HG03103 (cell line): ENCODE measurements around the gene MTA2.
A peak's percentile ranks its signal among the peaks of the same experiment; 100 is the strongest.
"Not testable (repeated sequence)": the region's sequence is repeated elsewhere in the genome, so short reads cannot be mapped to it uniquely, and the experiment has no call there.

Experiments used
- ATAC-seq: cut with Tn5 transposase; IDR thresholded peaks from one replicate; pipeline ENCODE4 v1.9.1; 2021; ENCODE audit warnings: low read depth; ENCODE audit not compliant: unreplicated experiment

Gene MTA2

GRCh38 chr11:62570903-62571302 lies 30.8 kb downstream of the MTA2 start:
- not testable (repeated sequence) for ATAC-seq

- no peak for ATAC-seq
Observed at GRCh38 chr11:62569611-62570010, 32.1 kb downstream of the MTA2 start.

- no peak for ATAC-seq
Observed at GRCh38 chr11:62567018-62567633, 34.5 kb downstream of the MTA2 start.

GRCh38 chr11:62566247-62566646 lies 35.4 kb downstream of the MTA2 start:
- no peak for ATAC-seq

GRCh38 chr11:62565100-62565802 lies 36.4 kb downstream of the MTA2 start:
- ATAC-seq, result no peak

DNA sequence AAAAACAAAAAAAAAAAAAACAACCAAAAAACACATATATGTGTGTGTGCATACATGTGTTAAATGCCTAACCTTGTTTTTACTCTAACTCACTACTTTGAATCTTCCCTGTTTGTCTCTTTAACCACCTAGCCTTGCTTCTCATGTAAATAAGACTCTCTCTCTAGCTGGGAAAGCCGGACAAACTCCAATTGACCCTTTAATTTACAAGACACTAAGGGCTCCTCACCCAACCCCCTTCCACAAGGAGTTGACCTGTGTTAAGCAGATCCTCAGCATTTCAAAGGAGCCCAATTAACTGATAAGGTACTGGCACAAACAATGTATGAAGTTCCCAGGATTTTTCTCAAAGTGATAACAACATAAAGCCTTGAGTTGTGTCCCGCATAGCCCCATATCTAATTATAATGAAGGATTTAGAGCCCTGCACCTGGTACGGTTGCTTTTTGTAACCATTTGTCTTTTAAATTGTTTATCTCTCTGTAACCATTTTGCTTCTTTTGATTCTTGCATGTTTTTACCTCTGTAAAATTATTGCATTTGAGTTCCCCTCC lies 39.9 kb downstream of the MTA2 start:
- ATAC-seq, result not testable (repeated sequence)

GRCh38 chr11:62560566-62561103 lies 41.0 kb downstream of the MTA2 start:
- no peak for ATAC-seq

DNA sequence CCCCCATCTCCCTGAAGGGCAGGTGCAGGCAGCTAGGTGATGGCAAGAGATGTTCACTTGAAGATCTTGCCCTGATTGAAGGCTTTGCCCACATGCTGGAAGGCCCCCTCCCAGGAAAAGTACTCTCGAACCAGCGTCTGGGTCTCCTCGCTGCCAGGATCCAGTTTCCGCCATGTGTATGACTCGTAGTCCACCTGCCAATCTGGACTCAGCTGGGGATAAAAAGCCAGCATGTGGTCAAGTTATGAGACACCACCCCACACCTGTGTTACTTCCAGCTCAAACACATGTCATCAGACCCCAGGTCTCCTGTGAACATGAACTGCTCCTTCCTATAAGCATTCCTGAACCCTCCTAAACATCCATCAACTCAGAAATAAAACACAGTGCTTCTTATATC lies 42.0 kb downstream of the MTA2 start:
- ATAC-seq, result not testable (repeated sequence)

DNA sequence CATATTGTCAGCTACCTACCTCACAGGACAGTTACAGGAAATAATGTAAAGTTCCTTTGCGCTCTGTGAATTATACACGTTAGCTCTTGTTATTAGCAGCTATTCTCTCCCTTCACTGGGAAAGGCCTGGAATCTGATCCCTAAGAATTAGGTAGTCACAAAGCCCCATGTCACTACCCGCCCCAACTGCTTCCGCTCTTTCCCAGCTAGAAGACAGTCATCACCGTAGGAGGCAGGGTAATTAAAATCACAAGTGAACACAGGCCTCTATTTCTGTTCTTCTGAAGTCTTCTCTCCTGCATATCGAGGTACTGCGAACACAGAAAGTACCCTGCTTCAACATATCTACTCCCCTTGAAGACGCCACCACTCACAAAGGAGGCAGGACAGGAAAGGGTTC lies 42.5 kb downstream of the MTA2 start:
- no peak for ATAC-seq

DNA sequence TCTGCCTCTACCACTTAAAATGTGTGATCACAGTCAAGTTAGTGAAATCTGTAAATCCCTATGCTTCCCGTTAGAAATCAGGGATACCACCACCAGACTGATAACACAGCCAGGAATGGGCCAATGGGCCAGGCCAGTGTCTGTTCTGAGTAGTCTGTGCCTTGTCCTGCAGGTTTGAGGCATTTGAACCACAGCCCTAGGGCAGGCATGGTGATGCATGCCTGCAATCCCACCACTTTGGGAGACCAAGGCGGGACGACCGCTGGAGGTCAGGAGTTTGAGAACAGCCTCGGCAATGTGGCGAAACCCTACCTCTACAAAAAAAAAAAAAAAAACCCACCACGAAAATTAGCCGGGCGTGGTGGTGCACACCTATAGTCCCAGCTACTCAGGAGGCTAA lies 43.0 kb downstream of the MTA2 start:
- ATAC-seq, result no peak

DNA sequence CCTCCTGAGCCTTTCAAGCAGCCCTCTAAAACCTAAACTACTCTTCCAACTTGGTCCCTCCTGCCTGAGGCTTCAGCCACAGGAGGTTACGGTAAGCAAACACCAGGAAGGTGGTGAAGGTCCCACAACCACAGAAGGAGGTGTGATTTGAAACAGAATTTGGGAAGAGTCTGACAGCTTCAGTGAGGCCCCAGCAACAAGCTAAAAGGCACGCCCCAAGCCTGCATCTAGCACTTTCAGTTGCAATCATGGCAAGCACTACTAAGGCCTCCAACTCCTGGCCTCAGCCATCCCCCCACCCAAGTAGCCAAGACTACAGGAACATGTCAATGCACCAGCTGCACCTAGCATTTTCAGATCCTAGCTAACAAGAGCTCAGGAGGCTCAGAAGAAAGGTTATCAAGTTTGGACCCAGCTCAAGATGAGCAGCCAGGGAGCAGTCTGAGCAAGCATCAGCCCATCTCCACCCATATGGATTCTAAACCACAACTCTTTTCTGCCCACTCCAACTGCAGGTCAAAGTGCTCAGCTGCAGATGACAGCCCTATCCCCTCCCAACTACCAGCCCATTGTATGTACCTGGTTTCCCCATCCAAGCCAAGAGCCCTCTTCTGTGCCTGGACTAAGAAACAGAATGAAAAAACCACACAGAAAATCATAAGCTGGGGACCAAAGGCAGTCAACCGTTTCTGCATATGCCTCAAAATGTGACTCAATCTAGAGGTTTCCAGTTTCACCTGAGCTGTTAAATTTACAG lies 44.6 kb downstream of the MTA2 start:
- ATAC-seq, result no peak

GRCh38 chr11:62556108-62556874 lies 45.4 kb downstream of the MTA2 start:
- ATAC-seq, result peak; percentile 37

DNA sequence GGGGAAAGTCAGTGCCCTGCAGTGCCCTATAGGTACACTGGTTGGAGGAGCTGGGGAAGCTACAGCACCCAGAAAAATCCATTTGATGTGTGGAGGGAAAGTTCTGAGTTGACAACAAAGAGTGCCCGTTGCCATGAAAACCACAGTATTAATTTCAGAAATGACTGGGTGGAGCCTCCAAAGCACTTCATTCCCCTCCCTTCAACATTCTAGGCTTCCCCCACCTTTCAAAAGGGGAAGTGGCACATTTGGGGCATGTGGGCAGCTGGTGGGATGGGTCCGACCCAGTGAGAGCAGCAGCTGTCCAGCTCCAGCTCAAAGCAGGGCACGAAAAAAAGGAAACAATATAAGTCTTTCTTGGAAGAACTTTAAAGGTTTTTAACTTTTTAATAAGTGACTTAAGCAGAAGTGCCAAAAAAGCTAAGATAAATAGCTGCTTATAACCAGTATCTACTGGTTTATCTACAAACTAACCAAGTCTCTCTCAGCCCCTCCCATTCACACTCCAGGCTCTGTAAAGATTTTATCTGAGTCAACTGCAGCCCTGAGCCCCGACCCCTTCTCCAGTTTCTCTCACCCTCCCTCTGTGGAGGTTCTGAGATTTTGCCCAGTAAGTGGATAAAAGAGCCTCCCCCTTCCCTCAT lies 46.1 kb downstream of the MTA2 start:
- ATAC-seq, result no peak

DNA sequence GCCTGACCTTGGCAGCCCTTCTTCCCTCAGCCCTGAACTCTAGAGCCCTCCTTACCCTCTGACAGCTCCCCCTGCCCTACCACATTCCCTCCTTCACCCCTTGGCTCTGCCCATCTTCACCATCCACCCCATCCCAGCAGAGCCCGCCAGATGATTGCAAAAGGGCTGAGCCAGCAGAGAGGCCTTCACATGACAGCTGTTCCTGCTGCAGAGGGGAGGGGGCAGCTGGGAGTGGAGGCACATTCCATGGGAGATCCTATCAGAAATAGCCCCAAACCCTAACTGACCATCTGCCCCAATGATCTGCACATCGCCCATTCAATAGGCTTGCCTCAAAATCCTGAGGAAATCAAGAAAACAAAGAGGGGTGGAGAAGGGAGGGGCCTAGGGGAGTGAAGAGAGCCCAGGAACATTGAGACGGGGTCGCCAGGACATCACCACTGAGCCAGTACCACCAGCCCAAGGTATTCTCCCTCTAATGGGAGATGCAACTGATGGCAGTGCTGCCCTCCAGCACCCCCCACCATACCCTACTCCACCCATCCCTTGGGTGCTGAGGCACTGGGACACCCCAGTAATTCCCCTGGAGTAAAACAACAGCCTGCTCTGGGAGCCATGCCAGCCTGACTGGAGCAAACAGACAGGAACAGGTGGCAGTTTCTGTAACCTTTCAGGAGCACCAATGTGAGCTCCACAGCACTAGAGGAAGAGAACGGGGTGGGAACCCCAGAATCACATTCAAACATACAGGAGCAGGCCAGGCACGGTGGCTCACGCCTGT lies 47.1 kb downstream of the MTA2 start:
- no peak for ATAC-seq

DNA sequence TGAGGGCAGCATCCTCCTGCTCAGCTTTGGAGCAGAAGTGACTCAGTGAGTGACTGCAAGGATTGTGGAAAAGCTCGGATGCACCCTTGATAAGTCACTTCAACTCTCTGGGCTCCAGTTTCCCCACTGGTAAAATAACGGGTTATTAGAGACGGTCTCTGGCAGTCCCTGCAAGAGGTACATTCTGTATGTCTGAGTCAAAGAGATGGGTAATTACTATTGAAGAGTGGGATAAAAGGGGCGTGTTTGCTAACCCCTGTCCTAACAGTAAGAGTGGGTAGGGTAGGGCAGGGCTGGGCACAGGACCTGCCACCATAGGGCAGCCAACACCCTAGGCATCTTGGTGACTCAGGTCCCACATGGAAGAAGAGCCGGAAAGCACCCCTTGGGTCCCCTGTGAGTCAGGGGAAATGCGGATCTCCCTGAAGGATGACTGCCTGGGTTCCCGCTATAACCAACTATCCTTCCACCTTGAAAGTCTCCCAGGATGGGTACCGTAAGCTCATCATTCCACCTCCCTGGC lies 47.8 kb downstream of the MTA2 start:
- no peak for ATAC-seq

- no peak for ATAC-seq
Observed at GRCh38 chr11:62553080-62553838, 48.4 kb downstream of the MTA2 start.

GRCh38 chr11:62552485-62553079 lies 49.1 kb downstream of the MTA2 start:
- ATAC-seq, result no peak

DNA sequence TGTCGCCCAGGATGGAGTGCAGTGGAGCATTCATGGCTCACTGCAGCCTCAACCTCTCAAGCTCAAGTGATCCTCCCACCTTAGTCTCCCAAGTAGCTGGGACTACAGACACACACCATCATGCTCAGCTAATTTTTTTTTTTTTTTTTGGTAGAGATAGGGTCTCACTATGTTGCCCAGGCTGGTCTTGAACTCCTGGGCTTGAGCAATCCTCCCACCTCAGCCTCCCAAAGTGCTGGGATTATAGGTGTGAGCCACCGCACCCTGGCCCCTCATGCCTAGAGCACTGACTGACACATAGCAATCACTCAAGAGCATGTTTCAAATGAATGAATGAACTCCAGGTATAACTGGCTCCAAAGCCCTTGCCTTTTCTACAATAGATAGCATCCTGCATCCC lies 51.2 kb downstream of the MTA2 start:
- not testable (repeated sequence) for ATAC-seq
